Esophagus muscularis mucosa (tissue), 3 donors: Measurements from ENCODE around the gene POMT2.

Experiments used
- CTCF ChIP-seq, 3 experiments: fragments of 200-600 bp in 2 of 3; fragments of 450-650 bp in 1 of 3; sonication (generic) in 2 of 3; IDR thresholded peaks; one replicate each; pipeline ENCODE4 v1.5.1; 2017 to 2019; ENCODE audit warnings: antibody characterized with exemption in 3 of 3, mild to moderate bottlenecking in 2 of 3, moderate library complexity in 1 of 3
- EP300 ChIP-seq: sonication (generic); formaldehyde crosslinking; IDR thresholded peaks from one replicate; pipeline ENCODE4 v1.6.1; 2017; ENCODE audit warnings: antibody characterized with exemption

DNA sequence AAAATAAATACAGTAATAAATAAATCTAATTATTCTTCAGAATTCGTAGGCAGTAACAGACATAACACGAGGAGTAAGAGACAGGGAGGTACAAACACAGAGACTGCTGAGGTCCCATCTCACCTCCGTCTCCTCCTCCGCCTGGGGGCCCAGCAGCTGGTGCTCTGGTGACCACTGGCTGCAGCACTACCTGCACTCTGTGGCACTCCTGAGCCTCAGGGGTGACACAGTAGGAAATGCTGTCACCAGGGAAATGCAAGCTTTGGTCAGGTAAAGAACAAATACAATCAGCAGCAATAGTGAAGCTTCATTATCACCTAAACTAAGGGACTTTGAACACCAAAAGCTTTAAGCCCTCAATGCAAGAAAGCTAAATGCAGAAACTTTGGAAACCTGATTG is 19.7 kb upstream of the POMT2 start:
- no peak for TF ChIP-seq CTCF (IDR thresholded peaks at IDR 0.05)
- no peak for TF ChIP-seq EP300
